Nephron (organoid): ENCODE data around the gene DUOXA1.

Experiments used
- H3K27ac Mint-ChIP-seq, 3 experiments: 2 replicates each; pipeline ENCODE4 v1.8.0; 2020; ENCODE audit warnings: mixed read lengths in 3 of 3, mild to moderate bottlenecking in 2 of 3, moderate library complexity in 1 of 3
- H3K27me3 Mint-ChIP-seq: 2 replicates; pipeline ENCODE4 v1.8.0; 2021; ENCODE audit warnings: low read depth, mild to moderate bottlenecking, moderate library complexity, mixed read lengths
- H3K36me3 Mint-ChIP-seq: 2 replicates; pipeline ENCODE4 v1.8.0; 2020; ENCODE audit warnings: low read depth, mixed read lengths
- H3K4me1 Mint-ChIP-seq: 2 replicates; pipeline ENCODE4 v1.8.0; 2020; ENCODE audit warnings: mixed read lengths
- H3K4me3 Mint-ChIP-seq, 3 experiments: 2 replicates each; pipeline ENCODE4 v1.8.0; 2020; ENCODE audit warnings: mild to moderate bottlenecking in 3 of 3, mixed read lengths in 3 of 3, moderate library complexity in 2 of 3
- H3K9me3 Mint-ChIP-seq: 2 replicates; pipeline ENCODE4 v1.8.0; 2020; ENCODE audit warnings: mixed read lengths
- TF ChIP-seq, protein P1 (sequence below), 3 experiments: fragments of 200-600 bp; sonication (generic); IDR thresholded peaks; one replicate each; pipeline ENCODE4 v1.5.0; 2021; ENCODE audit warnings: antibody characterized with exemption in 3 of 3; ENCODE audit not compliant: unreplicated experiment in 3 of 3

The DUOXA1 gene

DNA sequence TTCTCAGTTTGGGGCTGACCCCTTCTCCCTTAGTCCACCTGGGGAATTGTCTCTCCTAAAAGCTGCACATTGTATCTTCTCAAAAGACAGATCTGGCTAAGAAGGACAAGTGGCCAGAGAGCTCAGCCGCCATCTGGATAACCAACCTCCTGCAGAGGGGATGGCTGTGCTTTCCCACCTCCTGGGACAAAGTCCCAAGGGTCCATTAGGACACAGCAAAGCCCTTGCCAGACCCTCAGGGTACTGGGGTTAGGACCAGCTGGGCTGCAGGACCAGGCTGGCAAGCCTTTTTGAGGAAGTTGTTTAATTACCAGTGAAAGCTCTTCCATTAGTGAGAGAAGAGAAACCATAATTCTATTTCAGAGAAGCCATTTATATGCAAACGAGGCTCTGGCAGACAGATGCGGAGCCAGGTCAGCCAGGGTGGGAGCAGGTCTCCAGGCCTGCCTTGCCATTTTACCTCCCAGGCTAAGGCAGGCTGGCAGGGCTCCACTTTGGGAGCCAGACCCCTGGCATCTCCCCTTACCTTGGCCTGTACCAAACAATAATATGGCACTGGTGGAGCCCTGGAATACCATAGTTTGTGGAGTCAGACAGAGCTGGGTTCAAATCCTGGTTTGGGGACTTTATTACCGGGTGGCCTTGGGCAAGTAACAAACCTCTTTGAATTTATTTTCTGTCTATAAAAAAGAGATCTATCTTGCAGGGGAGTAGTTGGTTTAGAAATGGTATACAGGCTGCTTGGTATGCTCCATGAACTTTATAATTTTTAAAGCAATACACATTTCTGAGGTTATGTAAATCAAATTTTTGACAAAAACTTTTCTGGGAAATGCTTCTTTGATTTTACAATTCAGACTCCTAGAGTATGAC is 40.2 kb upstream of the DUOXA1 start:
- H3K9me3 Mint-ChIP-seq = no peaks in the 10 kb centered on the region
- peaks cover 10% of the 10 kb centered on the region for H3K4me1 Mint-ChIP-seq
- H3K27ac Mint-ChIP-seq = peak overlapping the region; percentile 46 to 48 (median 47)
- TF ChIP-seq, protein P1, sequence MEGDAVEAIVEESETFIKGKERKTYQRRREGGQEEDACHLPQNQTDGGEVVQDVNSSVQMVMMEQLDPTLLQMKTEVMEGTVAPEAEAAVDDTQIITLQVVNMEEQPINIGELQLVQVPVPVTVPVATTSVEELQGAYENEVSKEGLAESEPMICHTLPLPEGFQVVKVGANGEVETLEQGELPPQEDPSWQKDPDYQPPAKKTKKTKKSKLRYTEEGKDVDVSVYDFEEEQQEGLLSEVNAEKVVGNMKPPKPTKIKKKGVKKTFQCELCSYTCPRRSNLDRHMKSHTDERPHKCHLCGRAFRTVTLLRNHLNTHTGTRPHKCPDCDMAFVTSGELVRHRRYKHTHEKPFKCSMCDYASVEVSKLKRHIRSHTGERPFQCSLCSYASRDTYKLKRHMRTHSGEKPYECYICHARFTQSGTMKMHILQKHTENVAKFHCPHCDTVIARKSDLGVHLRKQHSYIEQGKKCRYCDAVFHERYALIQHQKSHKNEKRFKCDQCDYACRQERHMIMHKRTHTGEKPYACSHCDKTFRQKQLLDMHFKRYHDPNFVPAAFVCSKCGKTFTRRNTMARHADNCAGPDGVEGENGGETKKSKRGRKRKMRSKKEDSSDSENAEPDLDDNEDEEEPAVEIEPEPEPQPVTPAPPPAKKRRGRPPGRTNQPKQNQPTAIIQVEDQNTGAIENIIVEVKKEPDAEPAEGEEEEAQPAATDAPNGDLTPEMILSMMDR (IDR thresholded peaks at IDR 0.05; ENCODE audit: unreplicated experiment in 3 of 3) = no peak
- no peak overlapping the region for H3K4me3 Mint-ChIP-seq
- H3K36me3 Mint-ChIP-seq = peaks cover 22% of the 10 kb centered on the region
- H3K27me3 Mint-ChIP-seq = peaks cover 3% of the 10 kb centered on the region

DNA sequence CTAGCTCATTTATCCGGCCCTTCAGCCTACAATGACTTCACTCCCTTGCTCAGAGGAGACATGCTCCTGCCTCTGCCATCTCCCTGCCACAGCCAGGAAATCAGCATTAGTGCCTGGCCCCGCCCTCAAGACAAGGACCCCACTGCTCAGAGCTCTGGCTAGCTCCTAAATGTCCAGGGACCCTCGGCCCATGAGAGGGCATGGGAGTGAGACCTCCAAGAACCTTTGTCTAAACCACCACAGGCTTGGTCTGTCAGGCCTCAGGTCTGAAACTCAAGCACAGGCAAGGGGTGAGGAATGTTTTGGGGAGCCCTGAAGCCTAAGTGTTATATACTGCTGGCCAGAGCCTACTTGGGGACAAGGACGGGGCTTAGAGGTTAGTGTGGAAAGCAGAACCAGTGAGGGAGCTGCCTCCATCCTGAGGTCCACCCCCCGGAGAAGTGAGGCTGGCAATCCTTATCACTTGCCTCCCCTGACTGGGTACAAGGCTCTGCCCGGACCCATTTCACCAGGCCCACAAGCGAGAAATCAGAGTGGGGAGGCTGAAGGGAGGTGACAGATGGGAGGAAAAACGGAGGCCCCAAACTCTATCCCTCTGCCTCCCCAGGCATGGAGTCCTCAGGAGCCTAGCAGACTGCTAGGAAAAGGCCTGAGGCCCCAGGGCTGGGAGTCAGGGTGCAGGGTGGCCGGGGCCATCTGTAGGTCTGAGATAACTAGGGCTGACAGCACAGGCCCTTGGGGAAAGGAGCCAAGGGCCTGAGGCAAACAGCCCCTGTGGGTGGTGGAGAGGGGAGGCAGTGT is 39.3 kb upstream of the DUOXA1 start:
- H3K27ac Mint-ChIP-seq = peak overlapping the region; percentile 82 to 95 (median 91)
- H3K36me3 Mint-ChIP-seq = peaks cover 15% of the 10 kb centered on the region
- peak overlapping the region; percentile 48 to 78 (median 61) for H3K4me3 Mint-ChIP-seq
- TF ChIP-seq, protein P1 (IDR thresholded peaks at IDR 0.05; ENCODE audit: unreplicated experiment in 3 of 3) = no peak
- H3K27me3 Mint-ChIP-seq = peaks cover 3% of the 10 kb centered on the region
- H3K9me3 Mint-ChIP-seq = no peaks in the 10 kb centered on the region
- H3K4me1 Mint-ChIP-seq = peaks cover 10% of the 10 kb centered on the region

DNA sequence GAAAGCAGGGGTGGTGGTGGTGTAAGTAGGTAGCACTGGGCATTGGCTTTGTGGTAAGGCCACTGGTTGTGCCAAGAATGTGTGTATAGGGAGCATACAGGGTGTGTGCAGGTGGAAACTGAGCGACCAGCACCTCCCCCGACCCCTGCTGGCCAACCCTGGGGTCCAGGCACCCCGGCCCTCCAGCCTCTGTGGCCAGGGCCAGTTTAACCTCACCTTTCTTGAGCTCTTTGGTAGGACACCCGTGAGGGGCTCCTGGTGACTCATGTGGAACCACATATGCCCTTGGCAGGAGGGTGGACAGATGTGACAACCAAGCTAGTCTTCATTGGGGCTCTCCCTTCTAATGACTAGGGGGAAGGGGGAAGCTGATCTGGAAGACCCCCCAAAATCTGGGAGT is 38.6 kb upstream of the DUOXA1 start:
- Mint-ChIP-seq H3K36me3 (peaks cover 8% of the 10 kb centered on the region), H3K27me3 (no peaks in the 10 kb centered on the region), H3K9me3 (no peaks in the 10 kb centered on the region), H3K4me1 (peaks cover 10% of the 10 kb centered on the region), H3K27ac (peak overlapping the region; percentile 82 to 95 (median 91)), H3K4me3 (peak overlapping the region in 2 of 3 experiments; percentile 55 to 78)
- TF ChIP-seq, protein P1 (IDR thresholded peaks at IDR 0.05; ENCODE audit: unreplicated experiment in 3 of 3) = no peak

DNA sequence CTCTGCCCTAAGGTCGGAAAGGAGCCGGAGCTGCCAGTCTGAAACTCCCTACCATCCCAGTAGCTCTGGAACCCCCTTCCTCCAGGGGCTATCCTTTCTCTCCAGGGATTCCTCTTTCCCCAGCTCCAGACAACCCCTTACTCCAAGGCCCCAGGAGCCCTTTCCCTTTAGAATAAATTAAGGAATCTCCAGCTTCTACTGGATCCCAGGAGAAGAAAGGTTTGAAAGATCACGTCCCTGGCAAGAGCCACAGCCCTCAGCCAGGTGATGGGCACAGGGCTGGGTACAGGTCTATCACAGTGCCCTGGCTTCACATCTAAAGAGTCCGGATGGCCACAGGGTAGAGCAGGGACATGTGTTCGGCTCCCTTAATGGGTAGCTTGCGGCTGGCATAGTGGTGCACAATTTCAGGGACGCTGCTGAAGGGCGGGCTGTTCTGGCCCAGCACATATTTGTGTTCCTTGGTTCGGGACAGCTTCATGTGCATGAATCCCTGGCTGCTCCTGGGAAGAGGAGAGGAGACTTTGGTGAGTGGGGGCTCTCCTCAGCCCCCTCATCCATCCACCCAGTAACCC is 38.0 kb upstream of the DUOXA1 start:
- Mint-ChIP-seq H3K27me3 (no peaks in the 10 kb centered on the region), H3K4me1 (peaks cover 10% of the 10 kb centered on the region), H3K27ac (peak overlapping the region; percentile 82 to 92 (median 91)), H3K9me3 (no peaks in the 10 kb centered on the region), H3K4me3 (peak overlapping the region; percentile 61 to 74 (median 73)), H3K36me3 (peaks cover 8% of the 10 kb centered on the region)
- TF ChIP-seq, protein P1 (IDR thresholded peaks at IDR 0.05; ENCODE audit: unreplicated experiment in 3 of 3) = no peak

DNA sequence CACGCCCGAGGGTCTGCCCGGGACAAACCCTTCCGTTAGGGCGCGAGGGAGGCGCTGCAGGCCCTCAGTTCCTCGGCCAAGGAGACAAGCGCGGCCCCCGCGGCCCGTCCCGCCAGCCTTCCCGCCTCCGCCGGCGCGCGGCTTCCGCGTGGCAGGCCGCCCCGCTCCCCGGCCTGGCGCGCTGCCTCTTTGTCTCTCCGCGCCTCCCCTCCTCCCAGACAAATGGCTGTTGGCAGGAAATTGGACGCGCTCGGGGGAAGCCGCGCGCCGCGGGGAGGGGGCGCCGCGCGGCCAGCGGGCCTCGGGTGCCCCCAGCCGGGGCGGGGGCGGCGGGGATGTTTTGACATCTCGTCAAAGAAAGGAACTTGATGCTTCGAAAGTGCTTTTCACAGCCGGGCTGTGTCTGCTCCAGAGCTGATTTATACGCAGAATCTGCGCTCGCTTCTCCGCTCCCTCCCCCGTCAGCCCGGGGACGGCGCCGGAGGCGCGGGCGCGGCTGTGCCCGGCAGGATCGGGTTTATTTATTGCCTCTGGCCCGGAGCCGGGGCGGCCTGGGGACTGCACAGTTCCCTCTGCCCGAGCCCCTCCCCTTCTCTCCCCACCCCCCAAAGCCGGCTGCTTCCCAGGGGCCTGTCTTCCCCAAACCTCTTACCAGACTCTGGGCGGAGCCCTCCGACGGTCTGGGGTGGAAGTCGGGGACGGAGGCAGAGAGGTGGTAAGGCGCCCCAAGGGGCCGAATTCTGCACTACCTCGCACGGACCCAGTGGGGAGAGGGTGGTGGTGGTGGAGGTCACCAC is 37.4 kb upstream of the DUOXA1 start:
- H3K9me3 Mint-ChIP-seq = no peaks in the 10 kb centered on the region
- H3K27me3 Mint-ChIP-seq = no peaks in the 10 kb centered on the region
- H3K4me3 Mint-ChIP-seq = peak overlapping the region; percentile 61 to 74 (median 73)

More for the DNA sequence above, 37.4 kb upstream of the DUOXA1 start:
- peaks cover 8% of the 10 kb centered on the region for H3K36me3 Mint-ChIP-seq
- H3K27ac Mint-ChIP-seq = peak overlapping the region; percentile 82 to 92 (median 91)
- H3K4me1 Mint-ChIP-seq = peaks cover 10% of the 10 kb centered on the region
- TF ChIP-seq, protein P1 (IDR thresholded peaks at IDR 0.05; ENCODE audit: unreplicated experiment in 3 of 3) = peak; percentile 49 to 58 (median 57)
